ENCODE results near the gene EN1.

GRCh38 chr2:118844261-118845004 lies 3.0 kb downstream of the EN1 start:
- TF ChIP-seq POLR2AphosphoS5 (IDR thresholded peaks at IDR 0.05) (no peak), CTCF (IDR thresholded peaks at IDR 0.05) (no peak)

All from transverse colon (tissue), 4 donors.